HG03521 (cell line): ENCODE measurements around the gene ZNRF1.
A peak's percentile ranks its signal among the peaks of the same experiment; 100 is the strongest.
"Not testable (repeated sequence)": the region's sequence is repeated elsewhere in the genome, so short reads cannot be mapped to it uniquely, and the experiment has no call there.

Experiments used
- ATAC-seq: cut with Tn5 transposase; IDR thresholded peaks from one replicate; pipeline ENCODE4 v1.9.1; 2021; ENCODE audit warnings: mild to moderate bottlenecking, moderate library complexity; ENCODE audit not compliant: unreplicated experiment

Gene ZNRF1

GRCh38 chr16:75000481-75001081 is 1.8 kb downstream of the ZNRF1 start:
- ATAC-seq = no peak

GRCh38 chr16:75002474-75002873 is 3.6 kb downstream of the ZNRF1 start:
- ATAC-seq = no peak

GRCh38 chr16:75003931-75004330 is 5.1 kb downstream of the ZNRF1 start:
- no peak for ATAC-seq

DNA sequence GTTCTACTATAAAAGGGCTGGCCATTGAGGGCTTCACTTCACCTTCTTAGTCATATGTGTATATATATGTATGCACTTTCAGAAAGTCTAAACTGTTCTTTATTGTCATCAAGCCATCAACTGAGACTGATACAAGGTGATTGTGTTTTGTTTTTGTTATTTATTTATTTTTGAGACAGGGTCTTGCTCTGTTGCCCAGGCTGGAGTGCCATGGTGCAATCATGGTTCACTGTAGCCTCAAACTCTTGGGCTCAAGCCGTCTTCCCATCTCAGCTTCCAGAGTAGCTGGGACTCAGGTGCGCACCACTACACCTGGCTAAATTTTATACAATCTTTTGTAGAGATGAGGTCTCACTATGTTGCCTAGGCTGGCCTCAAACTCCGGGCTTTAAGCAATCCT is 5.6 kb downstream of the ZNRF1 start:
- no peak for ATAC-seq

DNA sequence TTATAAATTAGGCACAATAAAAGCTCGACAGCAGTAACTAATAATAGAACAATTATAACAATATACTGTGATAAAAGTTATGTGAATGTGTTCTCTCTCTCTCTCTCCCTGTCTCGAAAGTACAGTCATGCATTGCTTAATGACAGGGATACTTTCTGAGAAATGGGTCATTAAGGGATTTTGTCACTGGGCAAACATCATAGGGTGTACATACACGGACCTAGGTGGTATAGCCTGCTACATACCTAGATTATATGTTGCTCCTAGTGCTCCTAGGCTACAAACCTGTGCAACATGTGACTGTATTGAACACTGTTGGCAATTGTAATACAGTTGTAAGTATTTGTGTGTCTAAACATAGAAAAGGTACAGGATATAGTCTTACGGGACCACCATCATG is 6.9 kb downstream of the ZNRF1 start:
- ATAC-seq = no peak

- no peak for ATAC-seq
Observed at GRCh38 chr16:75007443-75007842, 8.6 kb downstream of the ZNRF1 start.

DNA sequence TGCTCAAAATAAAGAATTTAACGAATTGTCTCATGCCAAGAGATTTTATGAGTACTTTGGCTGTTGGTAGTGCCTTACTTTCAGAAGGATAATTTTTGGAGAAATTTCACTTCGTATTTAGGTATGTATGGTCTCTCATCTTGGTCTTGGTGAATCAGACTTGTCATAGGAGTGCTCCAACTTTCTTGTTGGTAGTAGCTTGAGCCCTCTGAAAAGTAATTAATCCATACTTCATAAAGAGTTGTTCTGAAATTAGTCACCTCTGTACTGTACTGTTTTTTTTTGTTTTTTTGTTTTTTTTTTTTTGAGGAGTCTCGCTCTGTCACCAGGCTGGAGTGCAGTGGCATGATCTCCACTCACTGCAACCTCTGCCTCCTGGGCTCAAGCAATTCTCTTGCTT is 11.6 kb downstream of the ZNRF1 start:
- ATAC-seq = no peak

DNA sequence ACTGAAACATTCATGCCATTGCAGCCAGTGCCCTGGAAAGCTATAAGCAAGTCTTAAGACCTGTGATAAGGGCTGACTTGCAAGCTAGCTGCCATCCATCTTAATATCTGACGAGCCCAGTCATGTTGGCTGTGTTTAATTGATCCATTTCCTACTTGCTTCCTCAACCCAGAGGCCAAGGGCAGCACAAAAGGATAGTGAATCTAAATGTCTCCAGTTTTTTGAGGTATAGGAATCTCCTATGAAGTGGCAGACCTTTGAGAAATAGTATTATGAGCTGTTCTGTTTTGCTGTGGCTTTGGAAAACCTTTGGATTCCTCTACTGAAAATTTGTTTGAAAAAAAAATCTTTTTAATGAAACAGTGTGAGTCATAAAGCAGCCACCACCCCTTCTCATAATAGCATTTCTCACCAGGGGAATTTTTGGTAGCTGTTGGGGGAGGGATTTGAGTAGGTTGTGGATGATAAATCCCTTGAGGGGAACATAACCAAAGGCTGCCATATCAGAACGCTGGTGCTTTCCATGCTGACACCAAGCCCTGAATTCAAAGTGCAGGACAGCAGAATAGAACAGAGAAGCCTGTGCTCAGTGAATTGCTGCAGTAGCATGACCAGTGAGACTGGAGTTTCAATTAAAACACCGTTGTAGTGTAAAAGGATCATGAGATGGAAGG is 12.9 kb downstream of the ZNRF1 start:
- ATAC-seq = peak; percentile 62

- peak; percentile 10 for ATAC-seq
Observed at GRCh38 chr16:75012380-75013081, 13.7 kb downstream of the ZNRF1 start.

DNA sequence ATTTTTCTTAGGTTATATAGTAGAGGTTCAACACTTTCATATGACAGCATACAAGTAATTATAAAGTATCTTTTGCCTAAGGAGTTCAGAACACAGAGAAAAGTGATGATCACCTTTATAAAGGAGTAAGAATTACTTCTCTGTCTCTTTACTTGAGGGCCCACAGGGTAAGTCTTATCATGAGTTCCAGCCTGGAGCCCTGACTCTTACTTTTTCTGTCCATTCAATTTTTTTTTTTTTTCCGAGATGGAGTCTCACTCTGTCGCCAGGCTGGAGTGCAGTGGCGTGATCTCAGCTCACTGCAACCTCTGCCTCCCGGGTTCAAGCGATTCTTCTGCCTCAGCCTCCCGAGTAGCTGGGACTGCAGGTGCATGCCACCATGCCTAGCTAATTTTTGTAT is 14.3 kb downstream of the ZNRF1 start:
- ATAC-seq = not testable (repeated sequence)

DNA sequence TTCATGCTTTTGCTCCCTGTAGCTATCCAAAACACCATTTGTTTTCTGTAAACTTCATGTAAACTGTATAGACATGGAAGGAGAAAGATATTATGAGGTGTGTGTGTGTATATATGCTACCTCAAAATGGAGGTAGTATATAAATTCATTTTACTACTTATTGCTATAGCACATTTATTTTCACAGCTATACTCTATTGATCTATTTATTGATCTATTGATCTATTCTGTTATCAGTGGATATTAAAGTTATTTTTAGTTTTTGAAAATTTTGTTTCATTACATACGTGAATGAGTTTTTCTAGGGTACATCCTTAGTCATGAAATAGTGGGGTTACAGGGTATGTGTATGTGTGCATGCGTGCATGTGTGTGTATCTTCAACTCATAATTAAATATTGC is 15.5 kb downstream of the ZNRF1 start:
- ATAC-seq = no peak

GRCh38 chr16:75016451-75017081 is 17.7 kb downstream of the ZNRF1 start:
- not testable (repeated sequence) for ATAC-seq

GRCh38 chr16:75017670-75018525 is 19.1 kb downstream of the ZNRF1 start:
- ATAC-seq = no peak

DNA sequence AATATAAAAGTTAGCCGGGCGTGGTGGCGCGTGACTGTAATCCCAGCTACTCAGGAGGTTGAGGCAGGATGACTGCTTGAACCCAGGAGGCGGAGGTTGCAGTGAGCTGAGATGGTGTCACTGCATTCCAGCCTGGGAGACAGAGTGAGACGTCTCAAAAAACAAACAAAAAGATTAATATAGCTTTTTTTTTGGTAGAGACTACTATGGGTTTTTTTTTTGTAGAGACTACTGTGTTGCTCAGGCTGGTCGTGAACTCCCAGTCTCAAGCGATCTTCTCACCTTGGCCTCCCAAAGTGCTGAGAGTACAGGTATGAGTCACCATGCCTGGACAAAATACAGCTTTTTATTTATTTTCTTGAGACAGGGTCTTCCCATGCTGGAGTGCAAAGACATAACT is 20.2 kb downstream of the ZNRF1 start:
- no peak for ATAC-seq

GRCh38 chr16:75019586-75019985 is 20.8 kb downstream of the ZNRF1 start:
- no peak for ATAC-seq

- ATAC-seq = no peak
Observed at GRCh38 chr16:75021410-75021809, 22.6 kb downstream of the ZNRF1 start.

DNA sequence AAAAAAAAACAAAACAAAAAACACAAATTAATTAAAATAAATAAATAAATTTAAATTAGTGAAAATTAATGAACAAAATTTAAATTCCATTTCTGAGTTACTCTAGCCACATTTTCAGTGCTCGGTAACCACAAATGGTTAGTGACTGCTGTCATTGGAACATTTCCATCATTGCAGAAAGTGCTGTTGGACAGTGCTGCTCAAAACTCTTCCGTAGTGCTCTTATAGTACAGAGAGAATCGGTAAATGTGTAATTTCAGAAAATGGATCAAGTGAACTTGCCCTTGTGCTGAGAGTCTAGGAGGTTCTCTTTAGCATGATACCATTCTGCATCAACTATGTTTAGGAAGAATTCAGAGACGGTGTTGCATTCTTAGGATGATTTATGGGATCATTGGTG is 23.7 kb downstream of the ZNRF1 start:
- ATAC-seq = no peak

GRCh38 chr16:75023009-75023408 is 24.2 kb downstream of the ZNRF1 start:
- ATAC-seq = no peak

- ATAC-seq = no peak
Observed at GRCh38 chr16:75024182-75024581, 25.4 kb downstream of the ZNRF1 start.

- no peak for ATAC-seq
Observed at GRCh38 chr16:75024594-75024993, 25.8 kb downstream of the ZNRF1 start.

GRCh38 chr16:75025761-75026160 is 26.9 kb downstream of the ZNRF1 start:
- no peak for ATAC-seq
